Measurements from ENCODE around the gene DES.

The DES gene

GRCh38 chr2:219453671-219454590 lies 35.8 kb downstream of the DES start:
- peak in 13 of 58 donors; percentile 3 to 68 (median 42) for DNase-seq

DNA sequence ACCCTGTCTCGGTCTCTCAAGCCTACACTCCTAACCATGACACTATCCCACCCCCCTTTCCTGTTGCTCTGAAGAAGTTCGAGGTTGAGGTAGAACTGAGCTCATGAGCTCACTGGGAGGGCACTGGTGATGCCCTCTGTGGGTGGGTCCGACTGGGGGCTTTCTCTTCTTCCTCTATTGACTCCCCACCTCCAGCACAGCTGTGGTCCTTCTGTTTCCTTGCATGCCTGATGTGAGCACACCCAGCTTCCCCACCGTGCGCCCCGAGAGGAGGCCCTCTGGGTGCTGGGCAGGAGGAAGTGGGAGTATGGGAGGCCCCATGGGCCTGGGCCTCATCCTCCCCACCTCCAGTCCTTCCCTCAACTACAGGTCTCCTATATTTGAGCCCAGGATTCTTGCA lies 37.4 kb downstream of the DES start:
- no peak for DNase-seq

GRCh38 chr2:219457784-219458369 lies 39.7 kb downstream of the DES start:
- DNase-seq = no peak

- no peak for DNase-seq
Observed at GRCh38 chr2:219458996-219459395, 40.8 kb downstream of the DES start.

DNA sequence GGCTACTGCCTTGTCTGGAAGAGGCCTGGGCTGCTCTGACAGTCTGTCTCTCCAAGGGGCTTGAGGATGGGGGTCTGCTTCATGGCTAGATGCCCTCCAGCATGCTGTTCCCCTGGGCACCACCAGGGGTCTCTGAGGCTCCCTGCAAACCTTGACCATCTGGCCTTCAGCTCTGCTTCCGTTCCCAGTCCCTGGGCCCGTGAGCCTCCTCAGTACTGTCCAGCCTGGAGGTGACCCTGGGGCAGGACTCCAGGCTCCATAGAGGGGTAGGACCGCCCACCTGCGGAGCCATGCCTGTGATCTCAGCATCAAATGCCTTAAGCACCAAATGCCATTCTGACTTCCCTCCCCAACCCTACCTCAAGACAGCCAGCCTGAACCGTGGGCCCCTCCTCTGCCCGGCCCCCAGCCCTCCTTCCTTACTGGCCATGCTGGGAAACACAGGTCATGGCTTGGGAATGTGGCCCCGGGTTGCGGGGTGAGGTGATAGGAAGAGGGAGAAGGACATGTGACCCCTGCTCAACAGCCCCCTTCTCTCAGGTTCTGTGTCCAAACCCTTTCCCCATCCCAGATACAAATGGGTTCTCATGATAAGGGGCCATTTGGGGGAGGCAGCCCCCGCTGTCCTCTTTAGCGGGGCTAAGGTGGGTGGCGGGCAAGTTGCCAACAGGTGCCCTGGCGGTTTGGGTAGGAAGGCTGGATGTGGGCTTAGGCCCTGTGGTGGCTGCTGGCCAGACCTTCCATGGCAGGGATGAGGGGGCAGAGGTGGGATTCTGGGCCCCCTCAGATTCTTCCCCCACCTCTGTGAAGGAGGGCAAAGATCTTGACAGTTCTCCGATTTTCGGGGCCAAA lies 41.5 kb downstream of the DES start:
- DNase-seq = peak in 24 of 58 donors; percentile 4 to 40 (median 14)

- peak in 35 of 58 donors; percentile 4 to 54 (median 25) for DNase-seq
Observed at GRCh38 chr2:219460424-219460926, 42.3 kb downstream of the DES start.

DNA sequence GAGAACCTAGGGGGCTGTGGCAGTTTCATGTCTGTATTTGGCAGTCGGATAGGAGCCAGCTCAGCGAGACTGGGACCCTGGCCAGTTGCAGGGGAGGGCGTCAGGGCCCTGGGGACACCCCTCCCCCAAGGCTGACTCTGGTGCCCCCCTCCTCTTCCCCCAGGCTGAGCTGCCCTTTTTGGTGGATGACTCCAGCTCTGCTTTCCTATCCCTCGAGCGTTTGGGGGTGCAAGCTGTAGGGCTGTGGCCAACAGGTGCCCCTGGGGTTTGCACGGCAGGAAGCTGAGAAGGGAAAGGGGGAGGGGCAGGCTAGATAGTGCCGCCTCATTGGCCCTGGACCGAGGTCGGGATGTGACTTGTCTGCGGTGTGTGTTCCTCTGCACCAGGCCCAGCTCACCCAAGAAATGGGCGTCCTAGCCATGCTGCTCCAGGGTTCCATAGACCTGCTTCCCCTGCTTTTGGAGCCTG lies 42.9 kb downstream of the DES start:
- DNase-seq = peak in 2 of 58 donors; percentile 36 to 39

GRCh38 chr2:219461669-219462068 lies 43.5 kb downstream of the DES start:
- DNase-seq = no peak

DNA sequence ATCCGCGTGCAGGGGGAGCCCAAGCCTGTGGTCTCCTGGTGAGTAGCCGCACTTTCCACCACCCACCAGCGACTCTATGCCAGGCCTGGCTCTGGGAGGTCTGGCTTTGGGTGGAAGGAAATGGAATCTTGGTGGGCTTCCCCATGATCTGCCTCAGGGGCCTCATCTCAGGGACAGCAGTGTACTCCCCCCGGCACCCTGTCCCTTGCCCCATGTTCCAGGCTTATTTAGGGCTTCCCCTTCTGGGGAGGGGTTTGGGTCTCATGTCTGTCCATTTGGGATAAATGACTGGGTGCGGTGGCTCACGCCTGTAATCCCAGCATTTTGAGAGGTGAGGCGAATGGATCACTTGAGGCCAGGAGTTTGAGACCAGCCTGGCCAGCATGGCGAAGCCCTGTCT lies 44.2 kb downstream of the DES start:
- no peak for DNase-seq

- DNase-seq = no peak
Observed at GRCh38 chr2:219464286-219465032, 46.3 kb downstream of the DES start.

GRCh38 chr2:219465659-219466561 lies 47.7 kb downstream of the DES start:
- no peak for DNase-seq

GRCh38 chr2:219466816-219467735 lies 48.9 kb downstream of the DES start:
- DNase-seq = no peak

GRCh38 chr2:219467736-219468075 lies 49.5 kb downstream of the DES start:
- no peak for DNase-seq

DNA sequence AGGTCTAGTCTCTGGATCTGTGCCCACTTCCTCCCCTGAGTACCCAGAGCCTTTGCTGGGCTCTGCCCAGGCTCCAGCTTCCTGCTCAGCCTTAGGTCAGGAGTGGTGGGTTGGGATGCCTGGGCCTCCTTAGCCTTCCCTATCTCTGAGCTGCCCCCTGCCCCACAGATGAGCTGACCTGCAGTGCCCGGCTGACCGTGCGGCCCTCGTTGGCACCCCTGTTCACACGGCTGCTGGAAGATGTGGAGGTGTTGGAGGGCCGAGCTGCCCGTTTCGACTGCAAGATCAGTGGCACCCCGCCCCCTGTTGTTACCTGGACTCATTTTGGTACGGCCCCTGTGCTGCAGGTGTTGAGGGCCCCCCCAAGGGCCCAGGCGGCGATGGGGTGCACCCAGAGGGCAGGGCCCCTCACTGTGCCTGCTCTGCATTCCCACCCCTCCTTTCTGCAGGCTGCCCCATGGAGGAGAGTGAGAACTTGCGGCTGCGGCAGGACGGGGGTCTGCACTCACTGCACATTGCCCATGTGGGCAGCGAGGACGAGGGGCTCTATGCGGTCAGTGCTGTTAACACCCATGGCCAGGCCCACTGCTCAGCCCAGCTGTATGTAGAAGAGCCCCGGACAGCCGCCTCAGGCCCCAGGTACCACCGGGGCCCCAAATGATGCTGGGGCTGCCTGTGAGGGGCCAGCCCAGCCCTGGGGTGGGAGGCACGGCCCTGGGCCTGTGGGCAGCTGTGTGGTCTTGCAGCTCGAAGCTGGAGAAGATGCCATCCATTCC lies 50.4 kb downstream of the DES start:
- DNase-seq = no peak

- no peak for DNase-seq
Observed at GRCh38 chr2:219469186-219469724, 51.1 kb downstream of the DES start.

DNA sequence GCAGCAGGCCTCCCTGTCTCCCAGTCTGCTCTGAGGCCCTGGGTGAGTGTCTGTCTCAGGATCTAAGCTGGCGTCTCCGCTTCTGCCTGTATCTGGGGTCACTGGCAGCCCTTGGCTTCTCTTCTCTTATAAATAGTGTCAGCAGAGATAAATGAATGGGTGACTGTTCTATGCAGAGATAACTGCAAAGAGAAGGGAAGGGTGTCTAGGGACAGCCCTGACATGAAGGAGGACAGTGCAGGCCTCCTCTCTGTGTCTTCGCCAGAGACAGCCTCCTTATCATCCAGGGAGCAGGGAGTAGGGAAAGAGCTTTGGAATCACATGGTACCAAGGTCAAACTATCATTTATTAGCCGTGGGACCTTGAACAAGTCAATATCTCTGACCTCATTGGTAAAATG lies 52.3 kb downstream of the DES start:
- DNase-seq = no peak

All from anterior cingulate cortex (tissue), 58 donors.